ENCODE results near the gene POU2F1.

The POU2F1 gene

DNA sequence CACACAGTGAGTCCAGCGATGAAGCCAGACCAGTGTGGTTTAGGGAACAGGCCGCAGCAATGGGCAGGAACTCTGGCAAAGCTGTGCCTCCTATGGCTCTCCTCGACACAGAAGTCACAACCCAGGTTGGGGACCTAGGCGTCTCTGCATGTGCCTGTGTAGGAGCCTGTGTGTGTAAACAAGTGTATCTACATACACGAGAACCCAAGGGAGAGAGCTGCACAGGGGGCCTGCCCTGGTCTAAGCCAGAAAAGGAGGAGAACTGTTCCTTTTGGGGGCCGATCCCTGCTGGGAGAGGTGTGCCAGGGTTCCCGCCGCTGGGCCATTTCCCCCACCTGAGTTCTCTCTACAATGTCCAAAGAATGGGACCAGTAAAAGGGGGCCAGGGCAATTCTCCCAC is 241.7 kb downstream of the POU2F1 start:
- ChIA-PET CTCF (no interaction called here), POLR2A (no interaction called here)
- TF ChIP-seq SP1 (IDR thresholded peaks at IDR 0.05) (no peak), FOXA1 (IDR thresholded peaks at IDR 0.05) (no peak), FOXK2 (IDR thresholded peaks at IDR 0.05) (no peak), TARDBP (IDR thresholded peaks at IDR 0.05) (no peak), HDGF (IDR thresholded peaks at IDR 0.05; ENCODE audit: borderline replicate concordance) (no peak), BHLHE40 (IDR thresholded peaks at IDR 0.05; ENCODE audit: borderline replicate concordance) (no peak), NFRKB (IDR thresholded peaks at IDR 0.05) (no peak), ZNF384 (IDR thresholded peaks at IDR 0.05) (no peak), SUZ12 (IDR thresholded peaks at IDR 0.05) (no peak), ARNT (IDR thresholded peaks at IDR 0.05) (no peak), FOXM1 (IDR thresholded peaks at IDR 0.05; ENCODE audit: borderline replicate concordance) (no peak), LEF1 (IDR thresholded peaks at IDR 0.05; ENCODE audit: borderline replicate concordance) (no peak)
- TF ChIP-seq, protein P1, sequence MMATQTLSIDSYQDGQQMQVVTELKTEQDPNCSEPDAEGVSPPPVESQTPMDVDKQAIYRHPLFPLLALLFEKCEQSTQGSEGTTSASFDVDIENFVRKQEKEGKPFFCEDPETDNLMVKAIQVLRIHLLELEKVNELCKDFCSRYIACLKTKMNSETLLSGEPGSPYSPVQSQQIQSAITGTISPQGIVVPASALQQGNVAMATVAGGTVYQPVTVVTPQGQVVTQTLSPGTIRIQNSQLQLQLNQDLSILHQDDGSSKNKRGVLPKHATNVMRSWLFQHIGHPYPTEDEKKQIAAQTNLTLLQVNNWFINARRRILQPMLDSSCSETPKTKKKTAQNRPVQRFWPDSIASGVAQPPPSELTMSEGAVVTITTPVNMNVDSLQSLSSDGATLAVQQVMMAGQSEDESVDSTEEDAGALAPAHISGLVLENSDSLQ (IDR thresholded peaks at IDR 0.05), result no peak
- DNase-seq (ENCODE audit: extremely low spot score), result no peak

DNA sequence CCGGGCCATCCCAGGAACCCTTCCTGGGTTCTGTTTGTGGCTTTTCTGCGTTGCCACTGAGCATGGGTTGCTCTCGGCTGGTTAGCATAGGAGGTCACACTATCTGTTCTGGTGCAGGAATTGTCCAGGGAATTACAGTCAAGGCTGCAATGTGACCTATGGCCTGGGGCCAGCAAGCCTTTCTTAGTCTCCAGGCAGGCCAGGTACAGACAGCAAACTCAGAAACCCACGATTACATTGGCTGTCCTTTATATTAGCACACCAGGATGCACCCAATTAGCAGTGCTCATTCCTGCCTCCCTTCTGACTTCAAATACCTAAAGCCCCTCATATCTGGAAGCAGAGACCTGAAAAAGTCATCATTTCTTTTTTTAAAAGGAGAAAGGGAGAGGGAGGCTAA is 242.4 kb downstream of the POU2F1 start:
- ChIA-PET CTCF (no interaction called here), POLR2A (no interaction called here)
- DNase-seq (ENCODE audit: extremely low spot score), result no peak
- no peak for TF ChIP-seq ZNF384 (IDR thresholded peaks at IDR 0.05)
- no peak for TF ChIP-seq L3MBTL2 (conservative IDR thresholded peaks at IDR 0.05)
- TF ChIP-seq, protein P1 (IDR thresholded peaks at IDR 0.05), result no peak
- no peak for TF ChIP-seq CTBP1 (IDR thresholded peaks at IDR 0.05; ENCODE audit: borderline replicate concordance)
- TF ChIP-seq SUZ12 (IDR thresholded peaks at IDR 0.05), result no peak
- TF ChIP-seq LEF1 (IDR thresholded peaks at IDR 0.05; ENCODE audit: borderline replicate concordance), result no peak
- TF ChIP-seq TARDBP (IDR thresholded peaks at IDR 0.05), result no peak
- no peak for TF ChIP-seq HDGF (IDR thresholded peaks at IDR 0.05; ENCODE audit: borderline replicate concordance)
- TF ChIP-seq NFRKB (IDR thresholded peaks at IDR 0.05), result no peak
- TF ChIP-seq SP1 (IDR thresholded peaks at IDR 0.05), result no peak
- TF ChIP-seq FOXK2 (IDR thresholded peaks at IDR 0.05), result no peak
- no peak for TF ChIP-seq BHLHE40 (IDR thresholded peaks at IDR 0.05; ENCODE audit: borderline replicate concordance)
- no peak for TF ChIP-seq FOXM1 (IDR thresholded peaks at IDR 0.05; ENCODE audit: borderline replicate concordance)
- TF ChIP-seq ARNT (IDR thresholded peaks at IDR 0.05), result no peak

DNA sequence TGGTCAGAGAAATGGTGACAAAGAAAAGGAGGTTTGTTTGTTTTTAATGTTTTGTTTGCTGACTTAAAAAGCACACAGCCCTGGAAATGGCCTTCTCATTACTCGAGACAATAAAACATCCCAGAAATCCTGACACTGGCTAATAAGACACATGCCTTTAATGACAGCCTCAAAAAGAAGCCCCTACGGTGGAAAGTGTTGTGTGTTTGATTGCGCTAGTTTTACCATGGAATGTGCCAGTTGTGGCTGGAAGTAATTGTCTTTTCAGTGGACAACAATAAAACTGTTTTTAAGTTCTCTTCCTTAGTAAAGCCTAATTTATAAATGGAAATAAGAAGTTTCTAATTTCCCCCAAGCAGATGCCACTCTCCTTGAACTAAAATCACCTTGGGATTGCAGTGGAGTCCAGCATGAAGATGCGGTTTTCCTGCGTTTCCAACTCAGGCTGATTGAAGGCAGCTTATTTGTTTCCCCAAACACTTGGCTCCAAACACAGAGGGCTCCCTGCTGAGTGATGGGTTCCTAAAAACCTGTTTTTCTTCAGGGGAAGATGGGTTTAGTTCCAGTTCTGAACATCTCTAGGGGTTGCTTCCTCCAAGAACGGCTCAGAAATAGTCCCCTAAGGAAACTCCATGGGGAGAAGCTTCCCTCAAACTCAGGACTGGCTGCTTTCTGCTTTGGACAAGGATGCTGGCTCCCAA is 243.3 kb downstream of the POU2F1 start:
- ChIA-PET POLR2A (interaction anchor here (2.7 kb wide), 1 partner anchor 9 kb away, joined by 16 read pairs; no protein-coding TSS in a partner anchor), CTCF (interaction anchor here (0.6 to 1.0 kb wide), 2 partner anchors 9 to 94 kb away, joined by 3 to 7 read pairs; no protein-coding TSS in a partner anchor)
- no peak for DNase-seq (ENCODE audit: extremely low spot score)
- no peak for TF ChIP-seq ELF4 (IDR thresholded peaks at IDR 0.05)
- TF ChIP-seq TARDBP (IDR thresholded peaks at IDR 0.05), result no peak
- TF ChIP-seq BHLHE40 (IDR thresholded peaks at IDR 0.05; ENCODE audit: borderline replicate concordance), result no peak
- TF ChIP-seq, protein P1 (IDR thresholded peaks at IDR 0.05), result no peak

DNA sequence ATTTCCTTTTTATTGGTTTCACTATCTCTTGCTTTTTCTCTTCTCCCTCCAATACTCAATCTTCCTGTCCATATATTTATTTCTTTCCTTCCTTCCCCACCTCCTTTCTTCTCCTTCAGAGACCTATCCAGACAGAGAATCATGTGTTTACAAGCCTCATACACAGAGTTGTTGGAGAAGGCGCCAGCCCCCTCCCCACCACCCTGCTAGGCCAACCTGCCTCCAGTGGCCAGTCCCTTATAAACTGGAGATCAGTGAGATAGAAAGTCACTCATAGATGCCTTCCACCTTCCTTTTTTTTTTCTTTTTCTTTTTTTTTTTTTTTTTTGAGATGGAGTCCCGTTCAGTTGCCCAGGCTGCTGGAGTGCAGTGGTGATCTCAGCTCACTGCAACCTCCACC is 244.3 kb downstream of the POU2F1 start:
- ChIA-PET CTCF (interaction anchor here (0.6 to 1.0 kb wide), 2 partner anchors 8 to 93 kb away, joined by 3 to 7 read pairs; no protein-coding TSS in a partner anchor), POLR2A (interaction anchor here (2.7 kb wide), 1 partner anchor 10 kb away, joined by 16 read pairs; no protein-coding TSS in a partner anchor)
- TF ChIP-seq SUZ12 (IDR thresholded peaks at IDR 0.05), result no peak
- TF ChIP-seq ARNT (IDR thresholded peaks at IDR 0.05), result no peak
- no peak for TF ChIP-seq FOXM1 (IDR thresholded peaks at IDR 0.05; ENCODE audit: borderline replicate concordance)
- no peak for TF ChIP-seq SP1 (IDR thresholded peaks at IDR 0.05)
- TF ChIP-seq FOXA1 (IDR thresholded peaks at IDR 0.05), result no peak
- no peak for TF ChIP-seq LEF1 (IDR thresholded peaks at IDR 0.05; ENCODE audit: borderline replicate concordance)
- TF ChIP-seq TARDBP (IDR thresholded peaks at IDR 0.05), result no peak
- no peak for TF ChIP-seq CTBP1 (IDR thresholded peaks at IDR 0.05; ENCODE audit: borderline replicate concordance)
- no peak for TF ChIP-seq NFRKB (IDR thresholded peaks at IDR 0.05)
- no peak for TF ChIP-seq ZNF384 (IDR thresholded peaks at IDR 0.05)
- no peak for TF ChIP-seq ELF4 (IDR thresholded peaks at IDR 0.05)
- no peak for TF ChIP-seq BHLHE40 (IDR thresholded peaks at IDR 0.05; ENCODE audit: borderline replicate concordance)
- TF ChIP-seq L3MBTL2 (conservative IDR thresholded peaks at IDR 0.05), result no peak
- no peak for TF ChIP-seq HDGF (IDR thresholded peaks at IDR 0.05; ENCODE audit: borderline replicate concordance)
- TF ChIP-seq, protein P1 (IDR thresholded peaks at IDR 0.05), result no peak
- TF ChIP-seq FOXK2 (IDR thresholded peaks at IDR 0.05), result no peak
- no peak for DNase-seq (ENCODE audit: extremely low spot score)

DNA sequence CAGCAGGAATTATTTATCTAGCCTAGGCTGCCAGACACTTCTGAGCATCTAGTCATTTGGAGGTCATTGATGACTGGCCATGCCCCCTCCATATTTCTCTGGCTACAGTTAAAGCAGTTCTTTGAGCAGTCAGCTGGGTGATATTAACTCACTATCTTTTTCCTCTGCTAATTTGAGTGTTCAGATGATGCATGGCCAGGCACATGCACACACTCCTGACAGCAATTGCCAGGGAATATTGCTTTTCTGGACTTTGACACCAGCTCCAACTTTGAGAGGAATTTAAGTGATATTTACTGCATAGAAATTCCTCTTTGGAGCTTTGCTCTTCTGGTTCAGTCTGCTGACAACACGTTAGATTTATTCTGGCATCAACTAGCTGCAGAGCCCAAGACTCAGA is 245.1 kb downstream of the POU2F1 start:
- no peak for DNase-seq (ENCODE audit: extremely low spot score)
- ChIA-PET CTCF (no interaction called here), POLR2A (interaction anchor here (2.7 kb wide), 1 partner anchor 10 kb away, joined by 16 read pairs; no protein-coding TSS in a partner anchor)
- TF ChIP-seq CTBP1 (IDR thresholded peaks at IDR 0.05; ENCODE audit: borderline replicate concordance) (no peak), L3MBTL2 (conservative IDR thresholded peaks at IDR 0.05) (no peak), ZNF384 (IDR thresholded peaks at IDR 0.05) (no peak), SUZ12 (IDR thresholded peaks at IDR 0.05) (no peak), ELF4 (IDR thresholded peaks at IDR 0.05) (no peak), LEF1 (IDR thresholded peaks at IDR 0.05; ENCODE audit: borderline replicate concordance) (no peak)
- TF ChIP-seq, protein P1 (IDR thresholded peaks at IDR 0.05), result no peak

Data from HEK293T (cell line).